ENCODE results near the gene EIF4B. TPM values are rescaled to one million over a fixed set of nuclear protein-coding genes. Genes with fewer than 3 reads are reported as not detected.

The EIF4B gene
- total and polyA plus RNA-seq, 2 donors (not counting 1 experiment from before 2014, with no cell fraction given): 252 to 674 TPM

- Histone ChIP-seq H3K9me3 (ENCODE audit: control extremely low read depth in 1 of 3, control insufficient read depth in 2 of 3, insufficient read depth in 1 of 3, low read length in 2 of 3) (no peaks in the 10 kb centered on the region), H3K79me2 (ENCODE audit: control insufficient read depth, insufficient read depth, low read length) (no peaks in the 10 kb centered on the region), H3K36me3 (replicated peaks in 1 of 2; ENCODE audit: control extremely low read depth in 1 of 2, control insufficient read depth in 1 of 2, extremely low read depth in 1 of 2, insufficient read depth in 2 of 2, low read length in 1 of 2) (no peaks in the 10 kb centered on the region), H4K20me1 (ENCODE audit: control insufficient read depth, insufficient read depth, low read length, poor library complexity, severe bottlenecking) (no peaks in the 10 kb centered on the region), H2AFZ (ENCODE audit: insufficient read depth, low read depth, low read length, poor library complexity, severe bottlenecking) (no peak overlapping the region), H3K4me3 (ENCODE audit: control extremely low read depth in 1 of 5, extremely low read depth in 1 of 5, insufficient read depth in 1 of 5, low read depth in 2 of 5, low read length in 4 of 5) (no peak overlapping the region), H3K9ac (ENCODE audit: low read length) (no peak overlapping the region), H3K27me3 (replicated peaks in 1 of 4; ENCODE audit: control extremely low read depth in 1 of 4, control insufficient read depth in 3 of 4, insufficient read depth in 4 of 4, low read length in 3 of 4) (peaks cover 0 to 10% (median 0%) of the 10 kb centered on the region in 4 experiments), H3K4me1 (ENCODE audit: control insufficient read depth in 2 of 2, insufficient read depth in 2 of 2, low read length in 2 of 2) (peaks cover 6 to 15% of the 10 kb centered on the region in 2 donors), H3K27ac (ENCODE audit: low read length in 2 of 2) (no peak overlapping the region), H3K4me2 (replicated peaks; ENCODE audit: low read depth, low read length, poor library complexity, severe bottlenecking) (no peak overlapping the region)
- CTCF ChIA-PET: interaction anchor here (0.7 to 6.0 kb wide), 4 partner anchors 10 to 201 kb away, joined by 3 to 59 read pairs (median 4); no protein-coding TSS in a partner anchor
- Mint-ChIP-seq H3K27ac (no peak overlapping the region), H3K9me3 (ENCODE audit: insufficient read depth) (no peaks in the 10 kb centered on the region), H3K27me3 (no peaks in the 10 kb centered on the region), H3K4me3 (peak overlapping the region; percentile 59), H3K4me1 (peaks cover 14% of the 10 kb centered on the region)
- intact Hi-C loops (cut with micrococcal nuclease): no loop called here
- DNase-seq (no peak), ATAC-seq (ENCODE audit: low read depth) (no peak)
- 81% methylated on average over 11 of the region's 15 CpGs for WGBS (ENCODE audit: insufficient coverage)
- TF ChIP-seq CTCF (IDR thresholded peaks at IDR 0.05) (no peak), EZH2 (IDR thresholded peaks at IDR 0.05; ENCODE audit: borderline replicate concordance, insufficient read depth, low read depth, low read length, poor library complexity, severe bottlenecking) (no peak)
- POLR2A ChIA-PET: interaction anchor here (0.6 kb wide), 1 partner anchor 393 kb away, joined by 3 read pairs; no protein-coding TSS in a partner anchor
These were observed 49.4 kb downstream of the EIF4B start for GRCh38 chr12:53055471-53056266.

GRCh38 chr12:53056296-53056695 lies 50.0 kb downstream of the EIF4B start:
- Histone ChIP-seq H3K27me3 (replicated peaks in 1 of 4; ENCODE audit: control extremely low read depth in 1 of 4, control insufficient read depth in 3 of 4, insufficient read depth in 4 of 4, low read length in 3 of 4) (peaks cover 0 to 10% (median 0%) of the 10 kb centered on the region in 4 experiments), H3K79me2 (ENCODE audit: control insufficient read depth, insufficient read depth, low read length) (no peaks in the 10 kb centered on the region), H3K36me3 (replicated peaks in 1 of 2; ENCODE audit: control extremely low read depth in 1 of 2, control insufficient read depth in 1 of 2, extremely low read depth in 1 of 2, insufficient read depth in 2 of 2, low read length in 1 of 2) (no peaks in the 10 kb centered on the region), H3K27ac (ENCODE audit: low read length in 2 of 2) (no peak overlapping the region), H3K9ac (ENCODE audit: low read length) (no peak overlapping the region), H4K20me1 (ENCODE audit: control insufficient read depth, insufficient read depth, low read length, poor library complexity, severe bottlenecking) (no peaks in the 10 kb centered on the region), H3K4me1 (ENCODE audit: control insufficient read depth in 2 of 2, insufficient read depth in 2 of 2, low read length in 2 of 2) (peaks cover 6 to 15% of the 10 kb centered on the region in 2 donors), H2AFZ (ENCODE audit: insufficient read depth, low read depth, low read length, poor library complexity, severe bottlenecking) (no peak overlapping the region), H3K9me3 (ENCODE audit: control extremely low read depth in 1 of 3, control insufficient read depth in 2 of 3, insufficient read depth in 1 of 3, low read length in 2 of 3) (peaks cover 0 to under 1% (median 0%) of the 10 kb centered on the region in 3 donors), H3K4me2 (replicated peaks; ENCODE audit: low read depth, low read length, poor library complexity, severe bottlenecking) (no peak overlapping the region), H3K4me3 (ENCODE audit: control extremely low read depth in 1 of 5, extremely low read depth in 1 of 5, insufficient read depth in 1 of 5, low read depth in 2 of 5, low read length in 4 of 5) (no peak overlapping the region)
- Mint-ChIP-seq H3K27me3 (no peaks in the 10 kb centered on the region), H3K27ac (no peak overlapping the region), H3K4me1 (peaks cover 12% of the 10 kb centered on the region), H3K9me3 (ENCODE audit: insufficient read depth) (no peaks in the 10 kb centered on the region), H3K4me3 (peak overlapping the region; percentile 11)
- TF ChIP-seq EZH2 (IDR thresholded peaks at IDR 0.05; ENCODE audit: borderline replicate concordance, insufficient read depth, low read depth, low read length, poor library complexity, severe bottlenecking): no peak
- TF ChIP-seq CTCF (IDR thresholded peaks at IDR 0.05): no peak
- POLR2A ChIA-PET: no interaction called here
- intact Hi-C loops (cut with micrococcal nuclease): no loop called here
- CTCF ChIA-PET: interaction anchor here (0.6 to 6.0 kb wide), 5 partner anchors 9 to 417 kb away, joined by 3 to 59 read pairs (median 6); no protein-coding TSS in a partner anchor
- ATAC-seq (ENCODE audit: low read depth) (no peak), DNase-seq (no peak)
- 87% methylated on average over 5 of the region's 5 CpGs for WGBS (ENCODE audit: insufficient coverage)
